Cerebellar nuclear complex (tissue), 1 donor: Measurements from ENCODE around the gene ATM.
"Not testable (repeated sequence)": the region's sequence is repeated elsewhere in the genome, so short reads cannot be mapped to it uniquely, and the experiment has no call there.

Experiments
- DNase-seq, 2 experiments: peaks; one replicate each; lab custom pipeline; 2025; lab: John Stamatoyannopoulos, UW

ATM gene

GRCh38 chr11:108278546-108278945 is 55.7 kb downstream of the ATM start:
- no peak for DNase-seq

GRCh38 chr11:108278954-108279353 is 56.1 kb downstream of the ATM start:
- DNase-seq = no peak

- DNase-seq = no peak
Measured at GRCh38 chr11:108286370-108286769, 63.5 kb downstream of the ATM start.

- DNase-seq = no peak
Measured at GRCh38 chr11:108286956-108287355, 64.1 kb downstream of the ATM start.

GRCh38 chr11:108289066-108289465 is 66.2 kb downstream of the ATM start:
- not testable (repeated sequence) for DNase-seq

GRCh38 chr11:108289699-108290098 is 66.8 kb downstream of the ATM start:
- no peak for DNase-seq

GRCh38 chr11:108293229-108293628 is 70.4 kb downstream of the ATM start:
- no peak for DNase-seq

GRCh38 chr11:108302121-108302785 is 79.4 kb downstream of the ATM start:
- no peak for DNase-seq

- no peak for DNase-seq
Measured at GRCh38 chr11:108307751-108308150, 84.9 kb downstream of the ATM start.

GRCh38 chr11:108313444-108313843 is 90.6 kb downstream of the ATM start:
- DNase-seq = no peak

- DNase-seq = no peak
Measured at GRCh38 chr11:108316061-108316460, 93.2 kb downstream of the ATM start.

GRCh38 chr11:108319541-108320145 is 96.8 kb downstream of the ATM start:
- no peak for DNase-seq

GRCh38 chr11:108322666-108323065 is 99.8 kb downstream of the ATM start:
- DNase-seq = no peak

GRCh38 chr11:108324587-108324986 is 101.7 kb downstream of the ATM start:
- DNase-seq = peak in 1 of 2 experiments; percentile 2

- no peak for DNase-seq
Measured at GRCh38 chr11:108333403-108333899, 110.6 kb downstream of the ATM start.

GRCh38 chr11:108338750-108339149 is 115.9 kb downstream of the ATM start:
- no peak for DNase-seq

- no peak for DNase-seq
Measured at GRCh38 chr11:108340973-108341372, 118.1 kb downstream of the ATM start.

GRCh38 chr11:108341654-108342053 is 118.8 kb downstream of the ATM start:
- no peak for DNase-seq

- no peak for DNase-seq
Measured at GRCh38 chr11:108343714-108344113, 120.8 kb downstream of the ATM start.

GRCh38 chr11:108345767-108346166 is 122.9 kb downstream of the ATM start:
- no peak for DNase-seq

GRCh38 chr11:108346451-108346850 is 123.6 kb downstream of the ATM start:
- DNase-seq = no peak

GRCh38 chr11:108351468-108351867 is 128.6 kb downstream of the ATM start:
- no peak for DNase-seq

GRCh38 chr11:108364159-108364558 is 141.3 kb downstream of the ATM start:
- DNase-seq = no peak

GRCh38 chr11:108368134-108368533 is 145.3 kb downstream of the ATM start:
- no peak for DNase-seq
